ENCODE measurements around the gene NT5C1B. TPM values are rescaled to one million over a fixed set of nuclear protein-coding genes. Genes with fewer than 3 reads are reported as not detected.

NT5C1B gene
- total and polyA plus RNA-seq, 9 donors = not detected

DNA sequence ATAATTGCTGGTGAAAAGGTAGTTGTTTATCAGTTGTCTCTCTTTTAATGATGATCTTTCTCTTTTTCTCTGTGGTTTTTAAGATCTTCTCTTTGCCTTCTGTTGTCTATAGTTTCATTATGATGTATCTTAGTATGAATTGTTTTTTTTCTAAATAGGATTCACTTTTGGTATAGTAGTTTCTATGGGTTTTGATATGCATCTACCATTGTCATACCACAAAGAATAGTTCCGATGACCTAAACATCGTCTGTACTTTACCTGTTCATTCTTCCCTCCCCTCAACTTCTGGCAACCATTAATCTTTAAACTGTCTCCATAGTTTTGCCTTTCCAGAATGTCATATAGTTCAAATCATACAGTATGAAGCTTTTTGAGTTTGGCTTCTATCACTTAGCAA is 48.5 kb downstream of the NT5C1B start:
- Histone ChIP-seq H3K4me1 (ENCODE audit: insufficient read depth) (no peaks in the 10 kb centered on the region), H3K9me3 (no peaks in the 10 kb centered on the region), H3K36me3 (no peaks in the 10 kb centered on the region), H3K27ac (no peak overlapping the region), H3K4me3 (no peak overlapping the region), H3K27me3 (no peaks in the 10 kb centered on the region)
- 92 to 96% (median 92%) methylated on average over 2 of the region's 2 CpGs for WGBS, 3 donors
- intact Hi-C loops (cut with DNase I) = no loop called here
- DNase-seq = no peak
- TF ChIP-seq EP300 (IDR thresholded peaks at IDR 0.05) = no peak
- TF ChIP-seq, protein P1, sequence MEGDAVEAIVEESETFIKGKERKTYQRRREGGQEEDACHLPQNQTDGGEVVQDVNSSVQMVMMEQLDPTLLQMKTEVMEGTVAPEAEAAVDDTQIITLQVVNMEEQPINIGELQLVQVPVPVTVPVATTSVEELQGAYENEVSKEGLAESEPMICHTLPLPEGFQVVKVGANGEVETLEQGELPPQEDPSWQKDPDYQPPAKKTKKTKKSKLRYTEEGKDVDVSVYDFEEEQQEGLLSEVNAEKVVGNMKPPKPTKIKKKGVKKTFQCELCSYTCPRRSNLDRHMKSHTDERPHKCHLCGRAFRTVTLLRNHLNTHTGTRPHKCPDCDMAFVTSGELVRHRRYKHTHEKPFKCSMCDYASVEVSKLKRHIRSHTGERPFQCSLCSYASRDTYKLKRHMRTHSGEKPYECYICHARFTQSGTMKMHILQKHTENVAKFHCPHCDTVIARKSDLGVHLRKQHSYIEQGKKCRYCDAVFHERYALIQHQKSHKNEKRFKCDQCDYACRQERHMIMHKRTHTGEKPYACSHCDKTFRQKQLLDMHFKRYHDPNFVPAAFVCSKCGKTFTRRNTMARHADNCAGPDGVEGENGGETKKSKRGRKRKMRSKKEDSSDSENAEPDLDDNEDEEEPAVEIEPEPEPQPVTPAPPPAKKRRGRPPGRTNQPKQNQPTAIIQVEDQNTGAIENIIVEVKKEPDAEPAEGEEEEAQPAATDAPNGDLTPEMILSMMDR (IDR thresholded peaks at IDR 0.05) = no peak
- no peak for TF ChIP-seq POLR2A (IDR thresholded peaks at IDR 0.05)

DNA sequence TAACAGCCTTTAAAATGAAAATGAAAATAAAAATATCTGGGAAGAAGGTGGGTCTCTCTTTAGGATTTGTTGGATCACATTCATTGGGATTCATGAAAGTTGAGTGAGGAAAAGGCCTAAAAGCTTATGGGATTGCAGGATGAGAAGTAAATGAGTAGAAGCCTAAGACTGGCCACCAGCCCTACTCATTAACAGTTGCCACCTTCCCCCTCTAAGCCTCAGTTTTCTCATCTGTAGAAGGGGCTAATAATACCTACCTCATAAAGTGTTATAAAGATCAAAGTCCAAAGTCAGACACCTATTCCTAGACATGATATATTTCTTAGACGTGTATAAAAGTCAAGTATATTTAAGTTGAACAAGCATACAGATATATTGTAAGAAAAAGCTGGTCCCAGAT is 52.7 kb downstream of the NT5C1B start:
- Histone ChIP-seq H3K9me3 (no peaks in the 10 kb centered on the region), H3K4me1 (ENCODE audit: insufficient read depth) (no peaks in the 10 kb centered on the region), H3K27me3 (no peaks in the 10 kb centered on the region), H3K4me3 (no peak overlapping the region), H3K27ac (no peak overlapping the region), H3K36me3 (no peaks in the 10 kb centered on the region)
- TF ChIP-seq, protein P1 (IDR thresholded peaks at IDR 0.05) = no peak
- TF ChIP-seq POLR2A (IDR thresholded peaks at IDR 0.05) (no peak), EP300 (IDR thresholded peaks at IDR 0.05) (no peak)
- WGBS, 3 donors = 88 to 96% (median 96%) methylated on average over 1 of the region's 1 CpG
- intact Hi-C loops (cut with DNase I) = no loop called here
- DNase-seq = no peak

DNA sequence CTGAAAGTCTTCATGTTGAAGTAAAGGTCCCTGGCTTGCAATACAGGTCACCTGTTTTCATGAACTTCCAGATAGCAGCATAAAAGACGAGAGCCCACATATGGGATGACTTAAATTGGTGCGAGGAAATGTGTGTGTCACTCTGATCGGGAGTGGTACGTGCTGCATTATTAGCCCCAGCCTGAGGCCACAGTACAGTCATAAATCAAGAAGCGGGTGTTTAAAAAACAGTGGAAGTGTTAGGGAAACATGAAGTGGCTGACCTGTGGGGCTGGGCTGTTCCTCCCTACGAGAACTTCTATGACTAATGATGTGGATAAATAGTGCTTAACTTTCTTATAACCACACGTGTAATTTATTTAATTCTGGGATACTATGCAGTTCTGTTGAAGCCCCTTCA is 53.3 kb downstream of the NT5C1B start:
- 21 to 28% (median 27%) methylated on average over 7 of the region's 7 CpGs for WGBS, 3 donors
- intact Hi-C loops (cut with DNase I) = no loop called here
- Histone ChIP-seq H3K9me3 (no peaks in the 10 kb centered on the region), H3K27me3 (no peaks in the 10 kb centered on the region), H3K27ac (no peak overlapping the region), H3K4me3 (no peak overlapping the region), H3K4me1 (ENCODE audit: insufficient read depth) (no peaks in the 10 kb centered on the region), H3K36me3 (no peaks in the 10 kb centered on the region)
- TF ChIP-seq, protein P1 (IDR thresholded peaks at IDR 0.05) = no peak
- TF ChIP-seq EP300 (IDR thresholded peaks at IDR 0.05) (no peak), POLR2A (IDR thresholded peaks at IDR 0.05) (no peak)
- no peak for DNase-seq

DNA sequence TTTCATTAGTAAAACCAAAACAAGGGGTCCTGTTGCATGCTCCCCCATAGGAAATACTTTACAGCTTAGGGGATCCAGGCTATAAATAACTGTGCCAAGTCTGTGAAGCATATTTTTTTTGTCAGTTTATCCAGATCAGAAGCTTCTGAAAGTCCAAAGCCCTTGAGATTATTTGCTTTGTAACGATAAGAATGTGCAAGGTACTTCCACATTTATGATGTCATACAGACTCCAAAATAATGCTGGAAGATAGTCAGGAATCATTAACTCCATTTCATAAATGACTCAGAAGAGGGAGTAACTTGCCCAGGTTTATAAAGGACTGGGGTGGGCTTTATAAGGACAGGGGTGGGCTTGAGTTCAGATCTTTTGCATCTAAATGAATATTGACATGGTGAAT is 58.2 kb downstream of the NT5C1B start:
- Histone ChIP-seq H3K4me3 (no peak overlapping the region), H3K4me1 (ENCODE audit: insufficient read depth) (no peaks in the 10 kb centered on the region), H3K27me3 (no peaks in the 10 kb centered on the region), H3K27ac (no peak overlapping the region), H3K36me3 (no peaks in the 10 kb centered on the region), H3K9me3 (no peaks in the 10 kb centered on the region)
- TF ChIP-seq POLR2A (IDR thresholded peaks at IDR 0.05) (no peak), EP300 (IDR thresholded peaks at IDR 0.05) (no peak)
- TF ChIP-seq, protein P1 (IDR thresholded peaks at IDR 0.05) = no peak
- no peak for DNase-seq
- intact Hi-C loops (cut with DNase I) = no loop called here
- WGBS, 3 donors = 40 to 57% (median 52%) methylated on average over 1 of the region's 1 CpG

All from ovary (tissue), 9 donors.